ENCODE results near the gene UQCC5.
A peak's percentile ranks its signal among the peaks of the same experiment; 100 is the strongest.

The UQCC5 gene

DNA sequence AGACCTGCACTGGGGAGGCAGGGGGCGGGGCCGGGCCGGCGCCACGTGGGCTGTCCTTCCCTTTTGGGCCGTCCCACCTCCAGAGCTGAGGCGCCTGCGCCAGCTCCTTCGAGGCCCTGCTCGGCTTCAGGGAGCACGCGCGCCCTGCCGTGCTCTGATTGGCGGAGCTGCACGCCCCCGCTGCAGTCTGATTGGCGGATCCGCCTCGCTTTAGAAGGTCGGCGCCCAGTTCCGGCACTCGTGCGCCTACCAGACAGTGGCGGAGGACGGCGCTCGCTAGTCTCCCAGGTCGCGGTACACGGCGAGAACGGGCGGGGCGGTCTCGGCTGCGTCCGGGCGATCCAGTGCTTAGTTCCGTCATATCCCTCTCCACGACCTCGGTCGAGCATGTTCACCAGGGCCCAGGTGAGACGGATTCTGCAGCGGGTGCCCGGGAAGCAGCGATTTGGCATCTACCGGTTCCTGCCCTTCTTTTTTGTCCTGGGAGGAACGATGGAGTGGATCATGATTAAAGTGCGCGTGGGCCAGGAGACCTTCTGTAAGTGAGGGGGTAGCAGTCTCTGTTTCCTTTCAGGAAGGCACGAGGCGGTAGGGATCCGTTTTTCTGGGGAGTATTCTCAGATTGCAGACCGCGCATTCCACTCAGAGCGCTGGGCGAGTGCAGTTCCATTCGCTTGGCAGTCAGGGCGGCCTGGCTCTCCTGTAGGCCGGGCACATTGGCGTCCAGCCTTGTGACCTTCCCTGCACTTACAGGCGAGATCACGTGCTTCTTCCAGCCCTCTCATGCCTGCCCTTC is at the start of gene UQCC5 (continued):
- TF ChIP-seq ZNF132 (tag by site-specific recombination; IDR thresholded peaks at IDR 0.05; ENCODE audit: borderline replicate concordance): no peak
- TF ChIP-seq ZNF10 (tag by site-specific recombination; IDR thresholded peaks at IDR 0.05): 0 out of 2 replicates have a peak, but pooled peaks have one; percentile 34
- TF ChIP-seq ZNF571 (tag by site-specific recombination; IDR thresholded peaks at IDR 0.05): no peak
- TF ChIP-seq ZNF175 (tag by site-specific recombination; IDR thresholded peaks at IDR 0.05): no peak
- TF ChIP-seq, protein P1, sequence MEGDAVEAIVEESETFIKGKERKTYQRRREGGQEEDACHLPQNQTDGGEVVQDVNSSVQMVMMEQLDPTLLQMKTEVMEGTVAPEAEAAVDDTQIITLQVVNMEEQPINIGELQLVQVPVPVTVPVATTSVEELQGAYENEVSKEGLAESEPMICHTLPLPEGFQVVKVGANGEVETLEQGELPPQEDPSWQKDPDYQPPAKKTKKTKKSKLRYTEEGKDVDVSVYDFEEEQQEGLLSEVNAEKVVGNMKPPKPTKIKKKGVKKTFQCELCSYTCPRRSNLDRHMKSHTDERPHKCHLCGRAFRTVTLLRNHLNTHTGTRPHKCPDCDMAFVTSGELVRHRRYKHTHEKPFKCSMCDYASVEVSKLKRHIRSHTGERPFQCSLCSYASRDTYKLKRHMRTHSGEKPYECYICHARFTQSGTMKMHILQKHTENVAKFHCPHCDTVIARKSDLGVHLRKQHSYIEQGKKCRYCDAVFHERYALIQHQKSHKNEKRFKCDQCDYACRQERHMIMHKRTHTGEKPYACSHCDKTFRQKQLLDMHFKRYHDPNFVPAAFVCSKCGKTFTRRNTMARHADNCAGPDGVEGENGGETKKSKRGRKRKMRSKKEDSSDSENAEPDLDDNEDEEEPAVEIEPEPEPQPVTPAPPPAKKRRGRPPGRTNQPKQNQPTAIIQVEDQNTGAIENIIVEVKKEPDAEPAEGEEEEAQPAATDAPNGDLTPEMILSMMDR (tag by site-specific recombination; IDR thresholded peaks at IDR 0.05): no peak
- TF ChIP-seq ZNF157 (tag by site-specific recombination; IDR thresholded peaks at IDR 0.05): no peak
- TF ChIP-seq ZNF133 (tag by site-specific recombination; IDR thresholded peaks at IDR 0.05): no peak
- peak; percentile 22; the same call in 1 of the 2 replicates for TF ChIP-seq ZBTB7A (tag by site-specific recombination; IDR thresholded peaks at IDR 0.05; ENCODE audit: low read depth)
- TF ChIP-seq ZNF335 (tag by site-specific recombination; conservative IDR thresholded peaks at IDR 0.05): peak; percentile 40
- no peak for TF ChIP-seq ZBTB6 (tag by site-specific recombination; IDR thresholded peaks at IDR 0.05)
- peak; percentile 49; the same call in 1 of the 2 replicates for TF ChIP-seq ZSCAN30 (tag by site-specific recombination; IDR thresholded peaks at IDR 0.05)
- TF ChIP-seq, protein P2, sequence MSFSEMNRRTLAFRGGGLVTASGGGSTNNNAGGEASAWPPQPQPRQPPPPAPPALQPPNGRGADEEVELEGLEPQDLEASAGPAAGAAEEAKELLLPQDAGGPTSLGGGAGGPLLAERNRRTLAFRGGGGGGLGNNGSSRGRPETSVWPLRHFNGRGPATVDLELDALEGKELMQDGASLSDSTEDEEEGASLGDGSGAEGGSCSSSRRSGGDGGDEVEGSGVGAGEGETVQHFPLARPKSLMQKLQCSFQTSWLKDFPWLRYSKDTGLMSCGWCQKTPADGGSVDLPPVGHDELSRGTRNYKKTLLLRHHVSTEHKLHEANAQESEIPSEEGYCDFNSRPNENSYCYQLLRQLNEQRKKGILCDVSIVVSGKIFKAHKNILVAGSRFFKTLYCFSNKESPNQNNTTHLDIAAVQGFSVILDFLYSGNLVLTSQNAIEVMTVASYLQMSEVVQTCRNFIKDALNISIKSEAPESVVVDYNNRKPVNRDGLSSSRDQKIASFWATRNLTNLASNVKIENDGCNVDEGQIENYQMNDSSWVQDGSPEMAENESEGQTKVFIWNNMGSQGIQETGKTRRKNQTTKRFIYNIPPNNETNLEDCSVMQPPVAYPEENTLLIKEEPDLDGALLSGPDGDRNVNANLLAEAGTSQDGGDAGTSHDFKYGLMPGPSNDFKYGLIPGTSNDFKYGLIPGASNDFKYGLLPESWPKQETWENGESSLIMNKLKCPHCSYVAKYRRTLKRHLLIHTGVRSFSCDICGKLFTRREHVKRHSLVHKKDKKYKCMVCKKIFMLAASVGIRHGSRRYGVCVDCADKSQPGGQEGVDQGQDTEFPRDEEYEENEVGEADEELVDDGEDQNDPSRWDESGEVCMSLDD (tag by site-specific recombination; IDR thresholded peaks at IDR 0.05): no peak
- no peak for TF ChIP-seq PBX3 (CRISPR knock-in tag; IDR thresholded peaks at IDR 0.05)
- no peak for TF ChIP-seq SCRT1 (tag by site-specific recombination; IDR thresholded peaks at IDR 0.05; ENCODE audit: borderline replicate concordance)
- 0 out of 2 replicates have a peak, but pooled peaks have one; percentile 46 for TF ChIP-seq SP7 (tag by site-specific recombination; IDR thresholded peaks at IDR 0.05)
- no peak for TF ChIP-seq ZNF19 (tag by site-specific recombination; IDR thresholded peaks at IDR 0.05; ENCODE audit: low read depth)
- no peak; the same call in 1 of the 2 replicates for TF ChIP-seq ZNF600 (tag by site-specific recombination; IDR thresholded peaks at IDR 0.05)
- TF ChIP-seq, protein P3, sequence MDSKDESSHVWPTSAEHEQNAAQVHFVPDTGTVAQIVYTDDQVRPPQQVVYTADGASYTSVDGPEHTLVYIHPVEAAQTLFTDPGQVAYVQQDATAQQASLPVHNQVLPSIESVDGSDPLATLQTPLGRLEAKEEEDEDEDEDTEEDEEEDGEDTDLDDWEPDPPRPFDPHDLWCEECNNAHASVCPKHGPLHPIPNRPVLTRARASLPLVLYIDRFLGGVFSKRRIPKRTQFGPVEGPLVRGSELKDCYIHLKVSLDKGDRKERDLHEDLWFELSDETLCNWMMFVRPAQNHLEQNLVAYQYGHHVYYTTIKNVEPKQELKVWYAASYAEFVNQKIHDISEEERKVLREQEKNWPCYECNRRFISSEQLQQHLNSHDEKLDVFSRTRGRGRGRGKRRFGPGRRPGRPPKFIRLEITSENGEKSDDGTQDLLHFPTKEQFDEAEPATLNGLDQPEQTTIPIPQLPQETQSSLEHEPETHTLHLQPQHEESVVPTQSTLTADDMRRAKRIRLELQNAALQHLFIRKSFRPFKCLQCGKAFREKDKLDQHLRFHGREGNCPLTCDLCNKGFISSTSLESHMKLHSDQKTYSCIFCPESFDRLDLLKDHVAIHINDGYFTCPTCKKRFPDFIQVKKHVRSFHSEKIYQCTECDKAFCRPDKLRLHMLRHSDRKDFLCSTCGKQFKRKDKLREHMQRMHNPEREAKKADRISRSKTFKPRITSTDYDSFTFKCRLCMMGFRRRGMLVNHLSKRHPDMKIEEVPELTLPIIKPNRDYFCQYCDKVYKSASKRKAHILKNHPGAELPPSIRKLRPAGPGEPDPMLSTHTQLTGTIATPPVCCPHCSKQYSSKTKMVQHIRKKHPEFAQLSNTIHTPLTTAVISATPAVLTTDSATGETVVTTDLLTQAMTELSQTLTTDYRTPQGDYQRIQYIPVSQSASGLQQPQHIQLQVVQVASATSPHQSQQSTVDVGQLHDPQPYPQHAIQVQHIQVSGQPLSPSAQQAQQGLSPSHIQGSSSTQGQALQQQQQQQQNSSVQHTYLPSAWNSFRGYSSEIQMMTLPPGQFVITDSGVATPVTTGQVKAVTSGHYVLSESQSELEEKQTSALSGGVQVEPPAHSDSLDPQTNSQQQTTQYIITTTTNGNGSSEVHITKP (tag by site-specific recombination; IDR thresholded peaks at IDR 0.05): peak; percentile 33
- peak; percentile 72 for TF ChIP-seq SP3 (tag by site-specific recombination; IDR thresholded peaks at IDR 0.05)
- TF ChIP-seq TCF7L2 (IDR thresholded peaks at IDR 0.05; ENCODE audit: borderline replicate concordance, low read depth, low read length): no peak
- no peak for TF ChIP-seq ZNF514 (tag by site-specific recombination; IDR thresholded peaks at IDR 0.05)
- TF ChIP-seq ZBTB20 (tag by site-specific recombination; IDR thresholded peaks at IDR 0.05): peak; percentile 98
- TF ChIP-seq, protein P4, sequence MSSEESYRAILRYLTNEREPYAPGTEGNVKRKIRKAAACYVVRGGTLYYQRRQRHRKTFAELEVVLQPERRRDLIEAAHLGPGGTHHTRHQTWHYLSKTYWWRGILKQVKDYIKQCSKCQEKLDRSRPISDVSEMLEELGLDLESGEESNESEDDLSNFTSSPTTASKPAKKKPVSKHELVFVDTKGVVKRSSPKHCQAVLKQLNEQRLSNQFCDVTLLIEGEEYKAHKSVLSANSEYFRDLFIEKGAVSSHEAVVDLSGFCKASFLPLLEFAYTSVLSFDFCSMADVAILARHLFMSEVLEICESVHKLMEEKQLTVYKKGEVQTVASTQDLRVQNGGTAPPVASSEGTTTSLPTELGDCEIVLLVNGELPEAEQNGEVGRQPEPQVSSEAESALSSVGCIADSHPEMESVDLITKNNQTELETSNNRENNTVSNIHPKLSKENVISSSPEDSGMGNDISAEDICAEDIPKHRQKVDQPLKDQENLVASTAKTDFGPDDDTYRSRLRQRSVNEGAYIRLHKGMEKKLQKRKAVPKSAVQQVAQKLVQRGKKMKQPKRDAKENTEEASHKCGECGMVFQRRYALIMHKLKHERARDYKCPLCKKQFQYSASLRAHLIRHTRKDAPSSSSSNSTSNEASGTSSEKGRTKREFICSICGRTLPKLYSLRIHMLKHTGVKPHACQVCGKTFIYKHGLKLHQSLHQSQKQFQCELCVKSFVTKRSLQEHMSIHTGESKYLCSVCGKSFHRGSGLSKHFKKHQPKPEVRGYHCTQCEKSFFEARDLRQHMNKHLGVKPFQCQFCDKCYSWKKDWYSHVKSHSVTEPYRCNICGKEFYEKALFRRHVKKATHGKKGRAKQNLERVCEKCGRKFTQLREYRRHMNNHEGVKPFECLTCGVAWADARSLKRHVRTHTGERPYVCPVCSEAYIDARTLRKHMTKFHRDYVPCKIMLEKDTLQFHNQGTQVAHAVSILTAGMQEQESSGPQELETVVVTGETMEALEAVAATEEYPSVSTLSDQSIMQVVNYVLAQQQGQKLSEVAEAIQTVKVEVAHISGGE (tag by site-specific recombination; conservative IDR thresholded peaks at IDR 0.05; ENCODE audit: low read depth): no peak
- no peak for TF ChIP-seq ZNF354C (tag by site-specific recombination; IDR thresholded peaks at IDR 0.05; ENCODE audit: borderline replicate concordance, low read depth)
- TF ChIP-seq KLF10 (tag by site-specific recombination; IDR thresholded peaks at IDR 0.05): no peak; the same call in 1 of the 2 replicates
